Mononuclear cell (primary cell): Measurements from ENCODE around the gene DNER. TPM values are rescaled to one million over a fixed set of nuclear protein-coding genes. Genes with fewer than 3 reads are reported as not detected.

Experiments used
- total RNA-seq: library from RNA; depleted of rRNA; stranded (reverse); fragments of >200 nt; gene quantifications from one replicate; pipeline ENCODE4 v1.2.3, GENCODE V29; 2012

The DNER gene
- total RNA-seq, 1 donor = 0.21 TPM

Other genes with a start within 250 kb of the DNER start
- gene TRIP12, start 207.5 kb upstream of the DNER start, total RNA-seq = 224 TPM
- gene FBXO36, start 207.9 kb upstream of the DNER start, total RNA-seq = 1.0 TPM